Sigmoid colon (tissue), 7 donors: ENCODE measurements around the gene CAMTA1. TPM values are rescaled to one million over a fixed set of nuclear protein-coding genes. Genes with fewer than 3 reads are reported as not detected.

Experiments
- DNase-seq: peaks from one replicate; pipeline ENCODE4 v3.0.0-alpha.2; 2019
- H3K27ac ChIP-seq, 4 donors: fragments of 200-600 bp; sonication (generic); one replicate each; pipeline ENCODE4 v1.5.1; 2016 to 2019; ENCODE audit warnings: mild to moderate bottlenecking in 1 of 4
- H3K27me3 ChIP-seq, 3 donors: fragments of 200-600 bp; sonication (generic); one replicate each; pipeline ENCODE4 v1.5.1; 2019; ENCODE audit warnings: mild to moderate bottlenecking in 1 of 3
- H3K36me3 ChIP-seq, 4 donors: fragments of 200-600 bp; sonication (generic); one replicate each; pipeline ENCODE4 v1.5.1; 2016 to 2019
- H3K4me1 ChIP-seq, 4 donors: fragments of 200-600 bp; sonication (generic); one replicate each; pipeline ENCODE4 v1.5.1; 2017 to 2019
- H3K4me3 ChIP-seq, 4 donors: fragments of 200-600 bp; sonication (generic); one replicate each; pipeline ENCODE4 v1.5.1; 2017 to 2019; ENCODE audit warnings: mild to moderate bottlenecking in 2 of 4, moderate library complexity in 1 of 4
- H3K9me3 ChIP-seq, 4 donors: fragments of 200-600 bp in 3 of 4; sonication (generic) in 3 of 4; one replicate each; pipeline versions ENCODE4 v1.5.1 to v1.6.1; 2013 to 2019
- EP300 ChIP-seq, 4 donors: sonication (generic); formaldehyde crosslinking; IDR thresholded peaks; one replicate each; pipeline ENCODE4 v1.6.1; 2017; ENCODE audit warnings: antibody characterized with exemption in 4 of 4
- POLR2A ChIP-seq, 2 donors: fragments of 450-650 bp; IDR thresholded peaks; one replicate each; pipeline ENCODE4 v1.6.1; 2016; ENCODE audit warnings: antibody characterized with exemption in 2 of 2, mild to moderate bottlenecking in 2 of 2, moderate library complexity in 2 of 2
- POLR2AphosphoS5 ChIP-seq, 4 donors: sonication (generic); formaldehyde crosslinking; IDR thresholded peaks; one replicate each; pipeline ENCODE4 v1.6.1; 2017; ENCODE audit warnings: antibody characterized with exemption in 4 of 4
- WGBS, 2 donors: extraction: QIAGEN DNeasy Blood & Tissue Kit; methylation state at CpG; one replicate each; pipeline ENCODE4 v1.1.7; 2013; 5-methylcytosine and 5-hydroxymethylcytosine counted together
- intact Hi-C: fragments of 100-400 bp; cut with DNase I; formaldehyde crosslinking; loops from one replicate; pipeline ENCODE4 v1.15.1; 2023
- polyA plus RNA-seq, 3 donors: library from polyadenylated mRNA; stranded (reverse); fragments of 200-250 nt; gene quantifications; one replicate each; pipeline ENCODE4 v1.2.3, GENCODE V29; 2013
- total RNA-seq, 4 donors: library from RNA; depleted of rRNA; stranded (reverse); fragments of >200 nt; gene quantifications; one replicate each; pipeline ENCODE4 v1.1.0, GENCODE V29; 2016
- TF ChIP-seq, protein P1 (sequence below), 4 experiments: fragments of 450-650 bp in 3 of 4; fragments of 200-600 bp in 1 of 4; IDR thresholded peaks; one replicate each; pipeline ENCODE4 v1.5.1; 2016 to 2019; ENCODE audit warnings: antibody characterized with exemption in 4 of 4, mild to moderate bottlenecking in 3 of 4, moderate library complexity in 2 of 4
- donor health status: healthy with polysubstance abuse.
- donor health status: Bipolar disorder and iron deficiency.
- donor health status: healthy.

CAMTA1 gene
- total and polyA plus RNA-seq, 7 donors, result 97.9 to 196 (median 177) TPM

DNA sequence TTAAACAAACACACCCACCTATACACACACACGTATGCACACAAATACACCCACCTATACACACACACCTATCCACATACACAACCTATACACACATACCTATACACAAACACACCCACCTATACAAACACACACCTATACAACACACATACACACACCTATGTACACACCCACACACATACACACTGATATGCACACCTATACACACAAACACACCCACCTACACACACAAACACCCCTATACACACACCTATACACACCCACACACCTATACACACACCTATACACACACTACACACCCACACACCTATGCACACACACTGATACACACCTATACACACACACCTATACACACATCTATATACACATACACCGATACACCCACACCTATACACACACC is 870.1 kb downstream of the CAMTA1 start:
- 79 to 93% methylated on average over 2 of the region's 2 CpGs for WGBS, 2 donors
- Histone ChIP-seq H3K27me3 (no peaks in the 10 kb centered on the region), H3K4me1 (no peaks in the 10 kb centered on the region), H3K36me3 (no peaks in the 10 kb centered on the region), H3K27ac (no peak overlapping the region), H3K4me3 (no peak overlapping the region), H3K9me3 (no peaks in the 10 kb centered on the region)
- TF ChIP-seq POLR2A (IDR thresholded peaks at IDR 0.05) (no peak), EP300 (IDR thresholded peaks at IDR 0.05) (no peak), POLR2AphosphoS5 (IDR thresholded peaks at IDR 0.05) (no peak)
- TF ChIP-seq, protein P1, sequence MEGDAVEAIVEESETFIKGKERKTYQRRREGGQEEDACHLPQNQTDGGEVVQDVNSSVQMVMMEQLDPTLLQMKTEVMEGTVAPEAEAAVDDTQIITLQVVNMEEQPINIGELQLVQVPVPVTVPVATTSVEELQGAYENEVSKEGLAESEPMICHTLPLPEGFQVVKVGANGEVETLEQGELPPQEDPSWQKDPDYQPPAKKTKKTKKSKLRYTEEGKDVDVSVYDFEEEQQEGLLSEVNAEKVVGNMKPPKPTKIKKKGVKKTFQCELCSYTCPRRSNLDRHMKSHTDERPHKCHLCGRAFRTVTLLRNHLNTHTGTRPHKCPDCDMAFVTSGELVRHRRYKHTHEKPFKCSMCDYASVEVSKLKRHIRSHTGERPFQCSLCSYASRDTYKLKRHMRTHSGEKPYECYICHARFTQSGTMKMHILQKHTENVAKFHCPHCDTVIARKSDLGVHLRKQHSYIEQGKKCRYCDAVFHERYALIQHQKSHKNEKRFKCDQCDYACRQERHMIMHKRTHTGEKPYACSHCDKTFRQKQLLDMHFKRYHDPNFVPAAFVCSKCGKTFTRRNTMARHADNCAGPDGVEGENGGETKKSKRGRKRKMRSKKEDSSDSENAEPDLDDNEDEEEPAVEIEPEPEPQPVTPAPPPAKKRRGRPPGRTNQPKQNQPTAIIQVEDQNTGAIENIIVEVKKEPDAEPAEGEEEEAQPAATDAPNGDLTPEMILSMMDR (IDR thresholded peaks at IDR 0.05), result no peak
- intact Hi-C loops, result no loop called here
- no peak for DNase-seq

DNA sequence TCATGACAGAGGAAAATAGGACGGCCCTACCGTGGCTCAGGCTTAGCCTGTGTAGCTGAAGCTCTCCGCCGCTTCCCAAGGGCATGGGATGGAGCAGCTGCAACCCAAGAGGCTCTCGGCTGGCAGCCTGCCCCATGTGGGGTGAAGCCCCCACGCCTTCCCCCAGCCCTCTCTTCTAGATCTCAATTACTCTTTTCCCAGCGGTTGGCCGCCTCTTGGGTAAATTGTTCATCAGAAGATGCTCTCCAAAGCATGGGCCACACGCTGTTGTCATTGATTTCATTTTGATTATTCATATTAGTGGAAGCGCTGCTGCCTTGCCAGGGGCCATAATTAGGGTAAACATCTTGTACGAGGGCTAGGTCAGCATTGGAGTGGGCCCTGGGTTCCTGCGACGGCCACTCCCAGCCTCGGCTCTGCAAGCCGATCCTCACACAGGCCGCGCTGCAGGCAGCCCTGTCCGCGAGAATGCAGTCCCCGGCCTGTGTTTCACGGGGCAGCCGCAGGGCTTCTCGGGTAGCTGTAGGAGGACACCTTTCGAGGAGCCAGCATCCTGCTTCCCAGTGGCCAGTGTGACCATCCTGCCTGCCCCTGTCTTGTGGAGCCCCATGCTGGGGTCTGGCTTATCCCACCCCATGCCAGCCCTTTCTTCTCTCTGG is 871.4 kb downstream of the CAMTA1 start:
- no peak for DNase-seq
- H3K4me1 ChIP-seq, result no peaks in the 10 kb centered on the region
- intact Hi-C loops, result no loop called here
- no peak overlapping the region for H3K27ac ChIP-seq
- H3K4me3 ChIP-seq, result no peak overlapping the region
- H3K27me3 ChIP-seq, result peaks cover 0 to 5% (median 0%) of the 10 kb centered on the region in 3 donors
- 85 to 86% methylated on average over 24 of the region's 24 CpGs for WGBS, 2 donors
- TF ChIP-seq, protein P1 (IDR thresholded peaks at IDR 0.05), result no peak
- TF ChIP-seq POLR2AphosphoS5 (IDR thresholded peaks at IDR 0.05), result no peak
- H3K9me3 ChIP-seq, result no peaks in the 10 kb centered on the region
- no peaks in the 10 kb centered on the region for H3K36me3 ChIP-seq

GRCh38 chr1:7657287-7658016 is 872.2 kb downstream of the CAMTA1 start:
- Histone ChIP-seq H3K4me3 (no peak overlapping the region), H3K36me3 (no peaks in the 10 kb centered on the region), H3K27me3 (peaks cover 0 to 5% (median 0%) of the 10 kb centered on the region in 3 donors), H3K4me1 (no peaks in the 10 kb centered on the region), H3K9me3 (no peaks in the 10 kb centered on the region), H3K27ac (no peak overlapping the region)
- DNase-seq, result no peak
- WGBS, 2 donors, result 67 to 74% methylated on average over 17 of the region's 17 CpGs
- TF ChIP-seq POLR2AphosphoS5 (IDR thresholded peaks at IDR 0.05) (no peak), EP300 (IDR thresholded peaks at IDR 0.05) (no peak), POLR2A (IDR thresholded peaks at IDR 0.05) (no peak)
- TF ChIP-seq, protein P1 (IDR thresholded peaks at IDR 0.05), result no peak
- intact Hi-C loops, result no loop called here

DNA sequence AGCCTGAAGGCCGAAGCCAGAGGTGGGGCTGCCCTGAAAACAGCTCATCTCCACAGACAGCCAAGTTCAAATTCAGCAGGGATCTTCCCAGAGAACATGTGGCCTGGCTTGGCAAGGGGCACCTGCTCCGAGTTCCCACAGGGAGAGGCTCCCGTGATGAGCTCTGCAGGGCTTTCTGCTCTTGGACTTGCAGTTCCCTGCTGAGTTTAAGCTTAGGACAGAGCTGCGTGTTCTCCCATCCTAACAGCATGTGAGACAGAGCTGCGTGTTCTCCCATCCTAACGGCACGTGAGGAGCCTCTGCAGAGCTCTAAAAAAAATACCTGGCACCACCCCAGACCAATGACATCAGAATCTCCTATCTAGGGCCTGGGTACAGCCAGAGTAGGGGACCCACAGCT is 872.8 kb downstream of the CAMTA1 start:
- peaks cover 0 to 5% (median 0%) of the 10 kb centered on the region in 3 donors for H3K27me3 ChIP-seq
- 86 to 87% methylated on average over 7 of the region's 7 CpGs for WGBS, 2 donors
- H3K27ac ChIP-seq, result no peak overlapping the region
- TF ChIP-seq EP300 (IDR thresholded peaks at IDR 0.05) (no peak), POLR2A (IDR thresholded peaks at IDR 0.05) (no peak), POLR2AphosphoS5 (IDR thresholded peaks at IDR 0.05) (no peak)
- TF ChIP-seq, protein P1 (IDR thresholded peaks at IDR 0.05), result no peak
- H3K4me3 ChIP-seq, result no peak overlapping the region
- intact Hi-C loops, result no loop called here
- no peaks in the 10 kb centered on the region for H3K36me3 ChIP-seq
- DNase-seq, result no peak
- no peaks in the 10 kb centered on the region for H3K9me3 ChIP-seq
- H3K4me1 ChIP-seq, result no peaks in the 10 kb centered on the region
